Natural killer cell treated with Interleukin-12 subunit alpha and Interleukin-12 subunit beta and Interleukin-15 and Interleukin-18, amount 100 ng/mL, for 72 hours (primary cell): ENCODE data around the gene ZBTB18. TPM values are rescaled to one million over a fixed set of nuclear protein-coding genes. Genes with fewer than 3 reads are reported as not detected.

ENCODE experiments used
- ATAC-seq, 2 donors: fragments of 150-1000 bp; cut with Tn5 transposase in 1 of 2; sonication (Bioruptor Pico), chemical (Tn5 transposase) in 1 of 2; 2 replicates each; pipeline ENCODE4 v1.10.0; 2021
- DNase-seq: peaks from one replicate; pipeline ENCODE4 v3.0.0; 2022; ENCODE audit warnings: low spot score
- H3K27ac Mint-ChIP-seq, 2 donors: 1 replicate in 1 of 2; 2 replicates in 1 of 2; pipeline ENCODE4 v1.8.0; 2022; ENCODE audit warnings: mixed read lengths in 2 of 2, mild to moderate bottlenecking in 1 of 2, moderate library complexity in 1 of 2
- H3K27me3 Mint-ChIP-seq, 2 donors: 1 replicate in 1 of 2; 2 replicates in 1 of 2; pipeline ENCODE4 v1.8.0; 2022; ENCODE audit warnings: mixed read lengths in 2 of 2
- H3K36me3 Mint-ChIP-seq: one replicate; pipeline ENCODE4 v1.8.0; 2022; ENCODE audit warnings: mixed read lengths
- H3K4me1 Mint-ChIP-seq, 2 donors: 1 replicate in 1 of 2; 2 replicates in 1 of 2; pipeline ENCODE4 v1.8.0; 2022; ENCODE audit warnings: low read depth in 2 of 2, mixed read lengths in 2 of 2, mild to moderate bottlenecking in 1 of 2
- H3K4me3 Mint-ChIP-seq: one replicate; pipeline ENCODE4 v1.8.0; 2022; ENCODE audit warnings: mixed read lengths
- H3K9me3 Mint-ChIP-seq: 2 replicates; pipeline ENCODE4 v1.8.0; 2022; ENCODE audit warnings: mixed read lengths
- total RNA-seq, 2 donors: library from RNA; stranded (reverse); gene quantifications; one replicate each; pipeline ENCODE4 v1.2.3, GENCODE V29; 2022

Gene ZBTB18
- total RNA-seq, 2 donors from 2014 or later, result 2.3 to 3.3 TPM

DNA sequence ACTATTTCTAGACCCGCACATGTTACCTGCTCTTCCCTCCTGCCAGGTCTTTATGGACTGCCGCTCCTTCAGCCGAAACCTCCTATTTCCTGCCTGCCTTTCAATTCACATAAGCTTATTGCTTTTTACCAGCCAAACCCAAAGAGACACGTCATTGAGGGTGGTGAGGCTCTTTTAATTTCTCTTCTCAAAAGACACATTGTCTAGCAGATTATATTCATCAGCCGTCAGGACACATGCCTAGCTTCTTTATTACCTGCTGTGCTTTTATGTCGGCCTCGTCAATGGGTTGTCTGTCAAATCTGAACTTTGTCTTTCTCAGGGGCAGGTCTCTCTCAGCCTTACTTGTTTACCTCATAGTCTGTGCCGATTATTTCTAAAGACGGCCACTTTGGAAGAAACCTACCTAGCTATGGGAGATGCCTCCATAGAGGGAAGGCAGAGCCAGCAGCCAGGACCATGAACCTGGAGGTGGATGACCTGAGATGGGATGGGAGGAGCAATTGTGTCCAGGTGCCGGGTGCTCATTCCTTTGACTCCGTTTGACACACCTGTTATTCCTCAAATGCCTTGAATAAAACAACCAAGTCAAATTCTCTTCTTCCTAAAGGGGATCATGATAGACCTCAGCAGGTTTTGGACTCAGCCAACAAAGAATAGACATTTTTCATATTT, 42.0 kb downstream of the ZBTB18 start:
- Mint-ChIP-seq H3K36me3 (no peaks in the 10 kb centered on the region), H3K4me3 (no peak overlapping the region), H3K4me1 (peaks cover 0 to 3% of the 10 kb centered on the region in 2 donors), H3K9me3 (no peaks in the 10 kb centered on the region), H3K27me3 (peaks cover 12 to 31% of the 10 kb centered on the region in 2 donors), H3K27ac (no peak overlapping the region)
- ATAC-seq (no peak), DNase-seq (no peak)

DNA sequence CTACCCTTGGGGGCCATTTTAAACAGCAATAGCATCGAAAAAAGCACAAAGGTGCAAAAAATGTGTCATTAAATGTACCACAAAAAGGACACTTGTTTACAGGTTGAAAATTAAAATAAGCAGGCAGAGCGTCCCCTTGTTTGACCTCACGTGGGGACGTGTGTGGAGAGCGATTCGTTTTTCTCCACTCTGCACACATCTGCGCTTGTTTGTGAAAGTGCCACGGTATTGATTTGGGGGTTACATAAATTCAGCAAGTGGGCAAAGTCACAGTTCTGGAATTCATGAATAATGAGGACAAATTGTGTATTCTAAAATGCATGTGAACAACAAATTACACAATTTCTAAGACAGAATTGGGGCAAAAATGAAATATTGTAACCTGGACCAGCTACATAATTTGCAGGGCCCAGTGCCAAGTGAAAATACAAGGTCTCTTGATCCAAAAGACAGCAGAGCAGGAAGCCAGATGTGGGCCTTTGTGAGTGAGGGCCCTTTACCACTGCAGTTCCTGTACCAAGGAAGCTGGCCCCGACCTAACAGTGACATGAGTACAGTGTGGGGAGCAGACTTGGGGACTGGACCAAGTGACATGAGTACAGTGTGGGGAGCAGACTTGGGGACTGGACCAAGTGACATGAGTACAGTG, 43.9 kb downstream of the ZBTB18 start:
- H3K4me1 Mint-ChIP-seq, result peaks cover 0 to 3% of the 10 kb centered on the region in 2 donors
- ATAC-seq, result no peak
- no peaks in the 10 kb centered on the region for H3K9me3 Mint-ChIP-seq
- H3K27me3 Mint-ChIP-seq, result peaks cover 20 to 43% of the 10 kb centered on the region in 2 donors
- no peak overlapping the region for H3K27ac Mint-ChIP-seq
- no peak for DNase-seq
- no peaks in the 10 kb centered on the region for H3K36me3 Mint-ChIP-seq
- no peak overlapping the region for H3K4me3 Mint-ChIP-seq

DNA sequence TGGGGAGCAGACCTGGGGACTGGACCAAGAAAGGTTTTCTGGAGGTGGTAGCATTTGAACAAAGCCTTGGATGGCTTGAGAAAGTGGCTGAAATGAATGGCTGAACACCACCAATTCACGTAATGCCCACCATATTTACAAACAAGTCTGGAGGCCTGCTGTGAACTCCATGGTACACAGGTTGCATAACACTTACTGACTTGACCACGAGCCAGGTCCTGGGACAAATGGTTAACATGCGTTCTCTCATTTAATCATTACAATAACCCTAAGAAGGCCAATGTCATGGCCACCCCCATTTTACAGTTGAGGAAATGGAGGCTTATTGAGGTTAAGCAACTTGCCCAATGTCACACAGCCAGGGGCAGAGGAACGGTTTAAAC, 44.4 kb downstream of the ZBTB18 start:
- no peaks in the 10 kb centered on the region for H3K36me3 Mint-ChIP-seq
- peaks cover 20 to 46% of the 10 kb centered on the region in 2 donors for H3K27me3 Mint-ChIP-seq
- no peak overlapping the region for H3K27ac Mint-ChIP-seq
- no peaks in the 10 kb centered on the region for H3K9me3 Mint-ChIP-seq
- no peak overlapping the region for H3K4me3 Mint-ChIP-seq
- DNase-seq, result no peak
- ATAC-seq, result no peak
- peaks cover 0 to 3% of the 10 kb centered on the region in 2 donors for H3K4me1 Mint-ChIP-seq

DNA sequence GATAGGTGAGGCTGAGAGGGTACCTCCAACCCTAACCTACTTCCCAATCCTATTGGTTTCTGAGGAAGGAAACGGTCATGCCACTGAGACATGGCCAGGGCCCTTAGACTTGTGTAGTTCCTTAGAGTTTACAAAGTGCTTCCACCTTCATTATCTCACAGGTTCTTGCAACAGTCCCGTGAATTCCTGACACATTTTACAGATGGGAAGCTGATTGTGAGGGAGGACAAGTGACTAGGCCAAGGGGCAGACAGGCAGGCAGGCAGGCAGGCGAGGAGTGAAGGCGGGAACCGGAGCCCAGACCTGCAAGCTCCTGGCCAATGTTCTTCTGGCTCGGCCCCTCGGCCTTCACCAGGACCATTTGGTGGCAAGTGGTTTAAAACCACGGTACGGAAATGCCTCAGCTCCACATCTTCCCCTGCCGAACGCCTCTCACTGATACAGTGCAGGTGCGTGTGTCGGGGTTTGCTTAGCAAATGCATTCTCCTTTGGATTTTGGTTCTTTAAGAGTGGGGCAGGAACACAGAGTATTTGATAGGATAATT, 45.1 kb downstream of the ZBTB18 start:
- Mint-ChIP-seq H3K4me1 (peaks cover 0 to 9% of the 10 kb centered on the region in 2 donors), H3K9me3 (no peaks in the 10 kb centered on the region), H3K27me3 (peaks cover 27 to 52% of the 10 kb centered on the region in 2 donors), H3K27ac (no peak overlapping the region), H3K4me3 (no peak overlapping the region), H3K36me3 (no peaks in the 10 kb centered on the region)
- DNase-seq, result no peak
- no peak for ATAC-seq

DNA sequence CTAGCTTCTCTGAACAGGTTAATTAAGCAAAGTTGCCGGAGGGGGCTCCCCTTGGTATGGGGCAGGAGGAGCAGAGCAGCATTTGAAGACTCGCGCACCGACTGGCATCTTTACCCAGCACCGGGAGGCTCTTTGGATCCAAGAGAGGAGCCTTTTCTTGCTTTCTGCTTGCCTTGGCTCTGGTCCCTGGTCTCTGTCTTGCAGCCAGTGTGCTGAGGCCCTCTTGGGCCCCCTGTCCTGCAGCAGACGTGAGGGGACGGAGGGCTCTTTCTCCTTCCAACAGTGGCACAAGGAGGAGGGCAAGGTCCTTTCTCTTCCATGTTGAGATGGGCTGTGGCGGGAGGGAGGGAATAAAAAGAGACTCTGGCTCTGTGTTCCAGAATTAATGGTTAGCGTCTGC, 45.6 kb downstream of the ZBTB18 start:
- H3K27ac Mint-ChIP-seq, result no peak overlapping the region
- H3K4me1 Mint-ChIP-seq, result peaks cover 0 to 11% of the 10 kb centered on the region in 2 donors
- no peak for DNase-seq
- no peak for ATAC-seq
- H3K36me3 Mint-ChIP-seq, result no peaks in the 10 kb centered on the region
- no peak overlapping the region for H3K4me3 Mint-ChIP-seq
- no peaks in the 10 kb centered on the region for H3K9me3 Mint-ChIP-seq
- peaks cover 32 to 56% of the 10 kb centered on the region in 2 donors for H3K27me3 Mint-ChIP-seq

DNA sequence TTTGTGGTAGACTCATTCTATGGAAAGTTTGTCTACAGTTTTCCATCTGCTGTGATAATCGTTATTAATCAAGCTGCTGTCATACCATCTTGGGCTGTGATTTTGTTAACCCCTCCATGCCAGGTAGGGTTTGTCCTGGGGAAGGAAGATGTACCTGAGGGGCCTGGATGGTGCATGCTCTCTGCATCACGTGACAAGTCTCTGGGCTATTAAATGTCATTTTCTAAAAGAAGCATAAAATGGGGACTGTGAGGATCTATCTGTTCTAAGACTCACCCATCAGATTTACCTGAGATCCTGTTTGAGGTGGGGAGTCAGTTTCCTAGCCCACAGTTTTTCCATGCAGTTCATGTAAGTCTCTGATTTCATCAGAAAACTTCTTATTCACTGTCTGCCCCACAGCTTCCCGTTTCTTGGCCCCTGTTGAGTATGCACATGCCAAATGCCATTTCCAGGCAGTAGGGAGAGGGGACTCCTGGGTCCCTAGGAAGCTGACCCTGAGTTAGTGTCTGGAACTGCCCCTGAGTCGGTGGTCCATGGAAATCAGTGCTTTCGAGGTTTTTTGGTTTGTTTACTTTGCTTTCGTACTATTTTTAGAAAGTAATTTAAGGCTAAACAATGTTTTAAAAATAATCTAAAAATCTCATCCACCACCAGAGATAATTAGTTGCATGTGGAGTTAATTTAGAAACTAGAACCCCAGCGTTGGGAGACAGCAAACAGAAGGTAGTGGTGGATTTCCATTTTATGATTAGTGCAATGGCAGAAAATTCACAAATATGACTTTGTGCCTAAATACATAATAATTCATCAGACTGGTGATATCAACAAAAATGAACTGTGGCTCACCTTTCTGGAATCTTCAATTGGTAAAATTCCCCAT, 46.7 kb downstream of the ZBTB18 start:
- H3K36me3 Mint-ChIP-seq, result no peaks in the 10 kb centered on the region
- no peak overlapping the region for H3K4me3 Mint-ChIP-seq
- ATAC-seq (no peak), DNase-seq (no peak)
- no peaks in the 10 kb centered on the region for H3K9me3 Mint-ChIP-seq
- peaks cover 27 to 48% of the 10 kb centered on the region in 2 donors for H3K27me3 Mint-ChIP-seq
- no peak overlapping the region for H3K27ac Mint-ChIP-seq
- peaks cover 0 to 11% of the 10 kb centered on the region in 2 donors for H3K4me1 Mint-ChIP-seq

DNA sequence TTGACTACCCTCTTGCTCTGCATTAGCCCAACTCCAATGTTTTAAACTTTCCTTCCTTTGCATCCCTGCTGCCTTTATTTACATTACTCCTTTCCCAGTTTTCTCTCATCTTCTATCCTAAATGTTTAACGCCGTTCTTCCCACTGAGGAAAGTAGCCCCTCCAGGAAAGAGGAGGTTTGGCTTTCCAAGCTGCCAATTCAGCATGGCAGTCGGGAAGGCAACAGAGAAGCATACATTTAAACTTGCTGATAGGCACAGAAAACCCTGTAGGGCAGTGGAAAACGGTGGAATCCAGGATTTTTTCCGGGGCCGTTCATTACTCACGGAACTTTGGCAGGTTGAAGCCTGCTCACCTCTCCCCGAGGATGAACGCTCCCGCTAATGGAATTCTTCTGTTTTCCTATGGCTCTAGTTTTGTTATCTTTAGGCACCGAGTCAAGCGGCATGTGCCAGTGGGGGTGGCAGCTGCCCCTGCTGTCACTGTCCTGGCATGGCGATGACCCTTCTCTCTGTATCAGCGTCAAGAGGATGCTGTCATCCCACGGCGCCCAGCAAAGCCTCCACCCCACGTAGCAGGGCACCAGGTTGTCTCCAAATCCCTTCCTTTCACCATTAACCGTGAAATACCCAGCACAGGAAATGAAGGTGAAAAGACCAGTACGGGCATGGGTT, 48.3 kb downstream of the ZBTB18 start:
- DNase-seq (no peak), ATAC-seq (no peak)
- no peak overlapping the region for H3K27ac Mint-ChIP-seq
- H3K4me1 Mint-ChIP-seq, result peaks cover 0 to 11% of the 10 kb centered on the region in 2 donors
- no peaks in the 10 kb centered on the region for H3K9me3 Mint-ChIP-seq
- H3K36me3 Mint-ChIP-seq, result no peaks in the 10 kb centered on the region
- peaks cover 26 to 46% of the 10 kb centered on the region in 2 donors for H3K27me3 Mint-ChIP-seq
- H3K4me3 Mint-ChIP-seq, result no peak overlapping the region

DNA sequence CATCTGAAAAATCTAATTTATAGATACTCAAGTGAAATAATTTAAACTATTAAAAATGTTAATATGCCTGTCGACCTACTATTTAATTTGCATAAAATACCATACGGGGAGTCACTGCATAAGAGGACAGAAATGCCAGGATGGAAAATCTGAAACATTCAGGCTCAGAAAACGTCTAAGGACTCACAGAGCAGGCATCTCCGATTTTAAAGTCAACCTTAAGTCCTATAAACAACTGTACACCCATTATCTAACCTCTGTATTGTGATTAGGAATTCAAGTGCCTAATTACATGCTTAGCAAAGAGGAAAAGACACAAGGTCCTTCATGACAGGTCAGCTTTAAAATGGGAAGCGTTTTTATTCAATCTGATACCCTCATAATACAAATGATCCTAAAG, 49.2 kb downstream of the ZBTB18 start:
- Mint-ChIP-seq H3K4me3 (no peak overlapping the region), H3K9me3 (no peaks in the 10 kb centered on the region), H3K27me3 (peaks cover 29 to 48% of the 10 kb centered on the region in 2 donors), H3K36me3 (no peaks in the 10 kb centered on the region), H3K27ac (no peak overlapping the region), H3K4me1 (peaks cover 0 to 11% of the 10 kb centered on the region in 2 donors)
- DNase-seq, result no peak
- no peak for ATAC-seq

DNA sequence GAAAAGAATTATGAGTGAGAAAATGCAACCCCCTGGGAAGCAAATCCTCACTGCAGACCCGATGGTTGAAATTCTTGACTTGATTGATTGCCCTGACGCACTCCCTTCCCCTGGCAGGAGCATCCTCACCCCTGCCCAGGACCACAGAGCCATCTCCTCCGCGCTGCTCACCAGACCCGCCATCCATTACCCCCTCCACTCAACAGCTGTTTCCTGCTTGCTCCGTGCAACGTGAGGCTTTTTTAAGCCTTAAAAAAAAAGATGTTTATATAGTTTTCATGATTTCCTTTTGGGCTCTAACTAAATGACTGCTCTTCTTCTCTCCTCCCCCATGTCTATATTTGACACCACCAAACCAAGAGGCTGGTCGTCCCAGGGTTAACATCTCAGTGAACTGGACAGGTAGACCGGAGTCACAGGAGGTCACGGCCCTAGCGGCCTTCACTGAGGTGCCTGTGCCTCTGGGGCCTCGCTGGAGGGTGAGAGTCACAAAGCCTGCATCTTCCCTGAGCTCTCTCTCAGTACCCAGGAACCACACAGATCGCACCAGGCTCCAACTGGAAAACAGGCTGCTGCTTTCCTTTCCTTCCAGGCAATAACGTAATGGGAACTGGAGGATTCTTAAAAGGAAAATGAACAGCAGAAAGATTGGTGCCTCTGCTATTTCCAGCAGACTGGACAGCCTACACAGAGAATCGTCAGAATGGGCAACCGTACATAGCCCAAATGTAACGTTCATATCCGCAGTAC, 49.8 kb downstream of the ZBTB18 start:
- Mint-ChIP-seq H3K36me3 (no peaks in the 10 kb centered on the region), H3K4me3 (no peak overlapping the region), H3K27ac (no peak overlapping the region), H3K4me1 (peaks cover 0 to 11% of the 10 kb centered on the region in 2 donors), H3K9me3 (no peaks in the 10 kb centered on the region), H3K27me3 (peaks cover 33 to 54% of the 10 kb centered on the region in 2 donors)
- DNase-seq (no peak), ATAC-seq (no peak)

DNA sequence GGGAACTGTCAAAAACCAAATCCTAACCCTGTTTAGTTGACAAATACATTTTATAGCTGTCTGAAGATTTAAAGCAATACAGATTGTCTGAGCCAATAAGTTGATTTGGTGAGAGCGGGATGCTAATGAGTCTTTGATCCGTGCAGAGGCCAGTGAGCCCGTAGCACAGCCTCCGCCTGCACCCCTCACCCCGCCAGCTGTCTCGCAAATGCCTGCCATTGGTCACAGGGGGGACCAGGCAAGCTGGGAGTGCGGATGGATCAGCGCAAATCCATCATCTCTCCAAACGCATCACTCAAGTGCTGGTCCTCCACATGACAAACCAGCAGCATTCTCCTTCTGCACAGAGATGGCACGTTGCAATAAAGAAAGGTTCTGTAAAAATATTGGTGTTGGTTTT, 51.0 kb downstream of the ZBTB18 start:
- ATAC-seq (no peak), DNase-seq (no peak)
- Mint-ChIP-seq H3K4me3 (no peak overlapping the region), H3K27me3 (peaks cover 40 to 65% of the 10 kb centered on the region in 2 donors), H3K36me3 (no peaks in the 10 kb centered on the region), H3K27ac (no peak overlapping the region), H3K4me1 (peaks cover 0 to 8% of the 10 kb centered on the region in 2 donors), H3K9me3 (no peaks in the 10 kb centered on the region)

DNA sequence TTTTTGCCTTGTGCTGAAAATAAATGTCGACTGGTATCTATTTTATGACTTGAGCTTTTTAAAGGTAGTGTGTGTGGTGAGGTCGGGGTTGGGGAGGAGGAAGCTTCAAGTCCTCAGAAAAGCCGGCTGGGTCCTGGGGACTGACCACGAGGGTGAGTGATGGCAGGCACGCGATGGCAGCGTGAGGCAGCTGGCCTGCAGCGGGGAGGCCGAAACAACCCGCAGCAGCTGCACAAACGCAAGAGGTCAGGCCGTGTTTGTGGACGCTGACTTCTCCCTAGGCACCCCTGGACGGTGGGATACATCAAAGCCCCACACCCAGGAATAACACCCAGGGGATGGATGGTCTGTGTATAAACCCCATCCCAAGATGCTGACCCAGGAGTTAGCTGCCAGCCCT, 51.4 kb downstream of the ZBTB18 start:
- ATAC-seq, result peak in 1 of 2 donors; percentile 20
- H3K27ac Mint-ChIP-seq, result no peak overlapping the region
- no peaks in the 10 kb centered on the region for H3K9me3 Mint-ChIP-seq
- no peak for DNase-seq
- H3K27me3 Mint-ChIP-seq, result peaks cover 41 to 66% of the 10 kb centered on the region in 2 donors
- H3K4me1 Mint-ChIP-seq, result peaks cover 0 to 8% of the 10 kb centered on the region in 2 donors
- H3K4me3 Mint-ChIP-seq, result no peak overlapping the region
- no peaks in the 10 kb centered on the region for H3K36me3 Mint-ChIP-seq

DNA sequence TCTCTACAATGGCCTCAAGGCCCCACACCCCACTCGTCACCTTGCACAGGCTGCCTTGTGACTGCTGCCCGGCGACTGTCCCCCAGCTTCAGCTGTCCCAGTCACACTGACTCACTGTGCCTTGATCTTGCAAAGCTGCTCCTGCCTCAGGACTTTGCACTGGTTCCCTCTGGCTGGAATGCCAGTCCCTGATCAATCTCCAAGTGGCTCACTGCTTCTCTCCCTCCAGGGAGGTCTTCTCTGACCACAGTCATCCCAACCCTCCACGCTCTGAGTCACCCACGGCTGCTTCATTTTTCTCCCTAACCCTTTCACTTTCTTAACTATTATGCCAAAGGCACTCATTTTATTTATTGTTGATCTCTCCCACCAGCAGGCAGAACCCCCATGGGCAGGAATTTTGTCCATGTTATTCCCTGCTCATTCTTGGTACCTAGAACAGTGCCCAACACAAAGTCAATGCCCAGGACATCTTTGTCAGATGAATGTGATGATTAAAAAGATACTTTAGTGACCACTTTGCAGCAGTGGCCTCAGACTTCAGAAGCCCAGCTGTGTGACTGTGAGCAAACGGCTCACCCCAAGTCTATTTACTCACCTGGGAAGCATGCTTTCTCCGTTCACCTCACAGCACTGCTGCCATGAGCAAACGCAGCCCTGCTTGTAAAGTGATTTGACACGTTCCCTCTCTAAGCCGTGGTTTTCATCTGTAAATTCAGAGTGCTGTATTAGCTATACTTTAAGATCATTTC, 53.4 kb downstream of the ZBTB18 start:
- Mint-ChIP-seq H3K9me3 (no peaks in the 10 kb centered on the region), H3K36me3 (no peaks in the 10 kb centered on the region), H3K27me3 (peaks cover 37 to 58% of the 10 kb centered on the region in 2 donors), H3K4me3 (no peak overlapping the region), H3K27ac (no peak overlapping the region), H3K4me1 (peaks cover 0 to 8% of the 10 kb centered on the region in 2 donors)
- DNase-seq, result no peak
- no peak for ATAC-seq
